Stimulated activated CD8-positive, alpha-beta memory T cell treated with anti-CD3 and anti-CD28 coated beads, Interleukin-15, amount 100 ng/mL, for 48 hours (primary cell): ENCODE data around the gene CDC23.
A peak's percentile ranks its signal among the peaks of the same experiment; 100 is the strongest.
"Not testable (repeated sequence)": the region's sequence is repeated elsewhere in the genome, so short reads cannot be mapped to it uniquely, and the experiment has no call there.

ENCODE experiments used
- DNase-seq, 2 donors: peaks; one replicate each; pipeline ENCODE4 v3.0.0-alpha.2; 2020; ENCODE audit warnings: low read depth in 2 of 2

The CDC23 gene

DNA sequence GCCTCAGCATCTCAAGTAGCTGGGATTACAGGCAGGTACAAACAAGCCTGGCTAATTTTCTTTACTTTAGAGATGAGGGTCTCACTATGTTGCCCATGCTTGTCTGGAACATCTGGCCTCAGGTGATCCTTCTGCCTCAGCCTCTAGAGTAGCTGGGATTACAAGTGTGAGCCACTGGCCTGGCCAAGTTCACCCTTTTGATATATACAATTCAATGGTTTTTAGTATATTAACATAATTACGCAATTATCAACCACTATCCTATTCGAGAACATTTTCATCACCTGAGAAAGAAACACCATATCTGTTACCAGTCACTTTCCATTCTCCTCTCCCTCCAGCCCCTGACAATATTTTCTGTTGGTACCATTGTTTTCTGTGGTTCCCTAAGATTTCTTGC is 3.7 kb upstream of the CDC23 start:
- no peak for DNase-seq

DNA sequence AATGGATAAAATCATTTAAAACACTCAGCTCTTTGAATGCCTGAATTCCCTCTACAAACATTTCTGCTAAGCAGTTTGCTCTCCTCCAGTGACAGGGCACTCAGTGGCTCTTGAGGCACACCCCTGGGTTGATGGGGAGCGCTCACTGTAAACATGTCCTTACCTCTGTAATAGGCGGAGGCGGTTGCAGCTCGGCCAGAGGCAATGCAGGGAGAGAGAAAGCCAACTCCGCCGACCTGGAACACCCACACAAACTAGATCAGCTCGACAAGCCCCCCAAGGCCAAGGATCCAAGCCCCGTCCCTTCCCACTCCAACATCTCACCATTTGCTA is 329 bp downstream of the CDC23 start:
- DNase-seq = no peak

DNA sequence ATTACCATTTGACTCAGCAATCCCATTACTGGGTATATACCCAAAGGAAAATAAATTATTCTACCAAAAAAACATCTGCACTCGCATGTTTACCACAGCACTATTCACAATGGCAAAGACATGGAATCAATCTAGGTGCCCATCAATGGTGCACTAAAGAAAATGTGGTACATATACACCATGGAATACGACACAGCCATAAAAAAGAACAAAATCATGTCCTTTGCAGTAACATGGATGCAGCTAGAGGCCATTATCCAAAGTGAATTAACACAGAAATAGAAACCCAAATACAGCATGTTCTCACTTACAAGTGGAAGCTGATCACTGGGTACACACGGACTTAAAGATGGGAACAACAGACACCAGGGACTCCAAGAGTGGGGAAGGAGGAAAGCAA is 2.1 kb downstream of the CDC23 start:
- no peak for DNase-seq

DNA sequence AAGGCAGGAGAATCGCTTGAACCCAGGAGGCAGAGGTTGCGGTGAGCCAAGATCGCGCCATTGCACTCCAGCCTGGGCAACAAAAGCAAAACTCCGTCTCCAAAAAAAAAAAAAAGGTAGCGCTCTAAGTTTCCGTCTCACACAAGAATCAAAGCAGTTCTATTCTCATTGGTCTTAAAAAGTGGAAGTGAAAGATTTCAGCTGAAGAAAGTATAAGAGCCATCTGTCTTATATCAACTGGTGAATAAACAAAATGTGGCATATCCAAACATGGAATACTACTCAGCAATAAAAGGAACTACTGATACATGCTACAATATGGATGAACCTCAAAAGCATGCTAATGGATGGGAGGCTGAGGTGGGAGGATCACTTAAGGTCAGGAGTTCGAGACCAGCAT is 19.3 kb downstream of the CDC23 start:
- not testable (repeated sequence) for DNase-seq

DNA sequence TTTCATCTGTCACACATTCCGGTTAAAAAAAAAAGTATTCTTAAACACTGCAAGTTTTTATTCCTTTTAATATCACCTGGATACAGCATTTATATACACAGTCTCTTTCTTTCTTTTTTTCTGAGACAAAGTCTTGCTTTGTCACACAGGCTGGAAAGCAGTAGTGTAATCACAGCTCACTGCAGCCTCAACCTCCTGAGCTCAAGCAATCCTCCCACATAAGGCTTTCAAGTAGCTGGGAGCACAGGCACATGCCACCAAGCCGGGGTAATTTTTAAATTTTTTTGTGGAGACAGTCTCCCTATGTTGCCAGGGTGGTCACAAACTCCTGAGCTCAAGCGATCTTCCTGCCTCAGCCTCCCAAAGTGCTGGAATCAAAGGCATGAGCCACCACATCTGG is 20.3 kb downstream of the CDC23 start:
- DNase-seq = no peak

DNA sequence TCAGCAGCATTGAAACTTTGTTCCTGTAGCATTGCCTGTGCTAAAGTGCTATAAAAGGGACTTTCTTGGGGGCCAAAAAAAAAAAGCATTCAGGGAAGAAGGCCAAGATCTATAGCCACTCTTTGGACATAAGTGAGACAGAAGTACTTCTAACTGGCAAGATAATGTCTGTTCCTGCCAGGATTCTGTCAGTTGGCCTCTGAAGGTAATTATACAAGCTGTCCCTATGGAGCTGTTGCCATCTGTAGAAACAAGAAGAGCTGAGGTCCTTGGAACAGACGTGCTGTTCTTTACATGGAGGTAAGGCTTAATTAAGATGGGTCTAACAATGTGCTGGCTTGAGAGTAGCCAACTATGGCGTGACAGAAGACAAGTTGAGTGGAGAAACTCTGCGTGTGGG is 24.5 kb downstream of the CDC23 start:
- no peak for DNase-seq

DNA sequence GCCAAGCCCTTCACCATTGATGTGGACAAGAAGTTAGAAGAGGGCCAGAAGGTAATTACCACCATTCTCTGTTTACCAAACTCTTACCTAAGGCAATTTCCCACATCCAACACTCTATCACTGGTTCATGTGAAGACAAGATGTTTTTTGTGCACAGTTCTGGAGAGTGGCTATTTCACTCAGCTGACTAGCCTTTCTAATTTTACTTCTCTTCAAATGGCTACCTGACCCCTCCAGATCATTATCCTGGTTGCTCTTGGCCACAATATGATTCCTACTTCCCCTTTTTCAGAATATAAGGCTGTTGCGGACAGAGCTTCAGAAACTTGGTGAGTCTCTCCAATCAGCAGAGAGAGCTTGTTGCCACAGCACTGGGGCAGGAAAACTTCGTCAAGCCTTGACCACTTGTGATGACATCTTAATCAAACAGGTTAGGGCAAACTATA is 27.1 kb downstream of the CDC23 start:
- DNase-seq = no peak

DNA sequence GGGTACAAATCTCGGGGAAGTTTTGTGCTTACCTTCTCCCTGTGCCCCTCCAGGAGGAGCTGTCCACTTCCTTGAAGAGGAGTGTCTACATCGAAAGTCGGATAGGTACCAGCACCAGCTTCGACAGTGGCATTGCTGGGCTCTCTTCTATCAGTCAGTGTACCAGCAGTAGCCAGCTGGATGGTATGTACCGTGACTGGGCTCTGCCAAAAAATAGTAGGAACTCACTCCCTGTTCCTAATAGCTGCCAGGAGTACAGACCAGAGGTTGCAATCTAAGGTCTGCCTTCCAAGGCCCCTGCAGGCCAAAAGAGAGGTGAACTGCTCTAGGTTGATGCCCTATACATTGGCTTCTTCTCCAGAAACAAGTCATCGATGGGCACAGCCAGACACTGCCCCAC is 30.3 kb downstream of the CDC23 start:
- no peak for DNase-seq

DNA sequence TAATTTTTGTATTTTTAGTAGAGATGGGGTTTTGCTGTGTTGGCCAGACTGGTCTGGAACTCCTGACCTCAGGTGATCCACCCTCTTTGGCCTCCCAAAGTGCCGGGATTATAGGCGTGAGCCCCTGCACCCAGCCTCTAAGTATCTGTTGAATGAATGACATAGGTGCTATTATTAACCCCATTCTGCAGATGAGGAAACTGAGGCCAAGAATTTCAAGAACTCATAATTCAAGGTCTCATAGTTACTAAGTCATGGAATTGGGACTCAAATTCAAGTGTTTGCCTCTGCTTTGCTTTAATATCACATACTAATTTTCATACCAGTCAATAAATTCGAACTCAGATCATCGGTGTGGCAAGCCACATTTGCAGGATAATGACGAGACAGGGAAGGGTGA is 32.3 kb downstream of the CDC23 start:
- DNase-seq = no peak

DNA sequence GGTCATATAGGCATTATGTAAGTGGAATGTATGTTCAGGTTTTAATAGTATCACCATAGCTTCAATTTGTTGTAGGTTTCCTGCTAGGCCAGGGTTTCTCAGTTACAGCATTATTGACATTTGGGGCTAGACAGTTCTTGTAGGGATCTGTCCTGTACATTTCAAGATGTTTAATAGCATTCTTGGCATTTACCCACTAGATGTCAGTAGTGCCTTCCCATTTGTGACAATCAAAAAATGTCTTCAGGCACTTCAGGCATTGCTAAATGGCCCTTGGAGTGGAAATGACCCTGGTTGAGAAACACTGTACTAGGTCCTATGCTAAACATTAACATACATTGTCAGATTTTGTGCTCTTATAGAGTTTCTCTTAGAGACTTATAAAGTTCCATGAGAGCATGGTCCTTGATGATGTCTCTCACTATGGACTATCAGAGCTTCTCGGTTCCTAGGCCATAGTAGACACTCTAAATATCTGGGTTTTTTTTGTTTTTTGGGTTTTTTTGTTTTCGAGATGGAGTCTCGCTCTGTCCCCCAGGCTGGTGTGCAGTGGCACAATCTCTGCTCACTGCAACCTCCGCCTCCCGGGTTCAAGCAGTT is 32.8 kb downstream of the CDC23 start:
- no peak for DNase-seq

DNA sequence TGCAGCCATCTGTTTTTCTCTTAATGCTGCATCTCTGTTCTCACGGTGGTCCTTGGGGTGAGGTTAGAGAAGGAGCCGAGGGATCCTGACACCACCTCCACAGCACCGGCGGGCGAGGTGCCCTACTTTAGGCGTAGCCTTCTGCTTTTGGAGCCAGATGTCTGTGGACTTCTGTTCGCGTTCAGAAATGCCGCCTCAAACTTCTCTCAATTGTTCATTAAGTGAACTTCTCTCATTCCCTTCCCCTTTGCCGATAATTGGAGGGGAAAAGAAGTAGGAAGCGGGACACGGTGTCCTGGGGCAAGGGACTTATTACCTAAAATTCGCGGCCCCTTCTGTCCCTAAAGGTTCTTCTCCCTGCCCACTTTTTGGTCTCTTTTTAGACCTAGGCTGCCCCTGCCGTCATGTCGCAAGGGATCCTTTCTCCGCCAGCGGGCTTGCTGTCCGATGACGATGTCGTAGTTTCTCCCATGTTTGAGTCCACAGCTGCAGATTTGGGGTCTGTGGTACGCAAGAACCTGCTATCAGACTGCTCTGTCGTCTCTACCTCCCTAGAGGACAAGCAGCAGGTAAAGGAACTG is 33.8 kb downstream of the CDC23 start:
- no peak for DNase-seq

DNA sequence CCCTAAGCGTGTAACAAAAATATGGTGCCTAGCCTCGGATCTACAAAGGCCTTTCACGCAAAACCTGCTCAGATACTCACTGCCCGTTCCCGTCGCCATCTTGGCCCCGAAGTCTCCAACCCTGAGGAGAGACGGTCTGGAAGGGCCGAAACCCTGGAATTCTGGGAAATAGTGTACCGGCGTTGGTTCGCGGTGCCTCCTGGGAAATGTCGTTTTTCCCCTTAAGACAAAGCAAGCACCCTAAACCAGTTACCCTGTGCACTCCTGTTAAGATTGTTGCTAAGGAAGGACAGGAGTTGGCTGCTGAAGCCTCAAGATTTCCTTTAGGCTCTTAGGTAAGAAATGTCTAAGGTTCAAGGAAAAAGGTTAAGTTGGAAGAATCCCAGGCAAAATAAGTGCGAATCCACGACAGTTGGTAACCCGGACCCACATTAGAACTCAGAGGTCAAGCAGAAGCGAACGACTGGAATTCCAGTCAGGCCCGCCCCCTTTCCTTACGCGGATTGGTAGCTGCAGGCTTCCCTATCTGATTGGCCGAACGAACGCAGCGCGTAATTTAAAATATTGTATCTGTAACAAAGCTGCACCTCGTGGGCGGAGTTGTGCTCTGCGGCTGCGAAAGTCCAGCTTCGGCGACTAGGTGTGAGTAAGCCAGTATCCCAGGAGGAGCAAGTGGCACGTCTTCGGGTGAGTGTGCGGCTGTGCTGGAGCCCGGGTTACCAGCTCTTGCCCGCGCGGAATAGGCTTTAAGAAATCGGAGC is 34.4 kb downstream of the CDC23 start, which contains the start of the genes BRD8 and KIF20A:
BRD8 (minus strand) TSS at position 115 of the 761 bp plus-strand sequence; CDS start at position 99, 16 bp downstream.
KIF20A (plus strand) TSS at position 597 of the 761 bp plus-strand sequence. CDS start 569 bp downstream, outside the sequence.
- peak; percentile 86 to 90 for DNase-seq

DNA sequence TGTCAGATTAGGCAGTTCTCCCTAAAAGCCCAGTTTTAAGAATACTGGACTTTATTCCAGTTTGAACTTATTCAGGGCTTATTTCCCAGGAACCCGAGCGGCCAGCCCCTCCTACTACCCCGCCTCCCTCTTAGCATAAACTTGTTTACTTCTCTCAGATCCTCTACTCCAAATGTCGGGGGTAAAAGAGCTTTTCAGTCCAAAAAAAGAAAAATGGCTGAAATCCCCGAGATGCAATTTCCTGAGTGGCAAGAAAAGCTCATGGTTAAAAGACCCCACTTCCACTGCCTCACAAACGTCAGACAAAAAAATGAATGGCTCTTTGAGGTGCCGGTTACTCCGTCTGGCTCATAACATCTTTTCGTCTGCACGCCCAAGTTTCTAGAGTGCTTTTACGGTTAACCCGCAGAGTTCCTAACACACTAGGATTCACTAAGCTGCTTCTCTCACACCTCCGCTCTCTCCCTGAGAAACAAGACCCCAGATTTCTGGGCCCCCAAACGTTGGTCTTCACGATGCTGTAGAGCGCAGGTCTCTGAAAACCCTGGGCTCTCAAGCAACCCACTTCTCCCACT is 35.1 kb downstream of the CDC23 start:
- DNase-seq = no peak

DNA sequence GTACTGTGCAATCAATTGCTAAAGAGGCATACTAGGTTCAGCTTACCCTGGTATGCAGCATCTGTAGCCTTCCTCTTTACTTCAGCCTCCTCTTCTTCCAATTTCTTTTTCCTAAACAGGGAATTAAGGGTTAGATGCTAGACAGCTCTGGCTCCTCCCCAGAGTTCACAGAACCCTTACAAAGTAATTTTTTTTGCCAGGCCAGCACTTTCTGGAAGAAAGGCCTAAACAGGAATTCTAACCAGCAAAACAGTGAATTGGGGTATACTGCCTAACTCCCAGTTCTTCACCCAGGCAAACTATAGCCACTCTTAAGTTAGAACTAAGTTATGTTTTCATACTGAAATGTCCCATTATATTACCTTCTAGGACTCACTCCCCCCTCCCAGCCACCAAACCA is 42.8 kb downstream of the CDC23 start:
- no peak for DNase-seq

DNA sequence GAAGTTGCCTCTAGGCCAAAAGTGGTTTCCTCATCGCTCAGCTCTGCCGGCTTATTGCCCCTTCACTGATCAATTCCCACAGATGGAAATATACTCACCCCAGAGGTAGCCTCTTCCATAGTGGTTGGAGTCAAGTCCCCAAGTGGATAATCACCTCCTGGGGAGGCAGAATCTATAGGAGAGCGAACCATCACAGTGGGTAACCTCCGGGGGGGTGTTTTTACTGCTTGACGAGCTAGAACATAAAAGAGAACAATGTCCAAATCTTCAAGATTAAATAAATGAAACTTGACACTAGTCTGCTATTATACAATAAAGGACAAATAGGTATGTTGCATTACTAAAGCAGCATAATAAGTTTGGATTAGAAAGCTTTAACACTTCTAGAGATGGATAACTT is 44.0 kb downstream of the CDC23 start:
- DNase-seq = no peak

DNA sequence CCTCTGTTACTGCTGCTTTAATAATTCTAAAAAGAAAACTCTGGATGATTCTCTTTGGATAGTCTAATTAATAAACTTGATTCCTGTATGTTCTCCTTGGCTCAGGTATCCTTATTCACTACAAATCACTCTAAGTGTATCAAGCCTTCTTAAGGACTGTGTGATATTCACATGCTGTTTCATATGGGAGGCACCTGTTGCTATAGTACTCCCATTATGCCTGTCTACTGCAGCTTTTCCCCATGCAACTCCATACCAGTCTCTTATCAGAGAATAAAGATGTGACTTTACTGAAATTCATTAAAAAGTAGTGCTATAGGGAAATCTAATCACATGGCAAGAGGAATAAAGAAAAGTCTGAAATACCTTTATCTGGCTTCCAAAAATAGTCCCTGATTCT is 49.4 kb downstream of the CDC23 start:
- no peak for DNase-seq

DNA sequence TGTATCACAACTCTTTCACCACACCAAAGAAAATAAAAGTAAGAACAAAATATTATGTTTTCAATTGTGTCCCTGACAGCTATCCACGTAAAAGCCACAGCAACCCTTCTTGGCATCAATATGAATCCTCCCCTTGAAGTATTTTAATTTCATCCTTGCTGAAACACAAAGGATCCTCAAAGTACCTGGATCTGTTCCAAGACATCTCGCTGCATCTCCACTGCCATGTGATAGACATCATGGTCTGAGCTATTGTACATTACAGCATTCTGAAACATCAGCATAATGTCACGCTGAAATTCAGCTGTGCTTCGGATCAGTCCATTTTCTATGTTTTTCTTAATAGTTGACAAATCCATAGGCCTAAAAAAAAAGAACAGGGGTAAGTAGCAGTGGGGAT is 52.4 kb downstream of the CDC23 start:
- DNase-seq = no peak

DNA sequence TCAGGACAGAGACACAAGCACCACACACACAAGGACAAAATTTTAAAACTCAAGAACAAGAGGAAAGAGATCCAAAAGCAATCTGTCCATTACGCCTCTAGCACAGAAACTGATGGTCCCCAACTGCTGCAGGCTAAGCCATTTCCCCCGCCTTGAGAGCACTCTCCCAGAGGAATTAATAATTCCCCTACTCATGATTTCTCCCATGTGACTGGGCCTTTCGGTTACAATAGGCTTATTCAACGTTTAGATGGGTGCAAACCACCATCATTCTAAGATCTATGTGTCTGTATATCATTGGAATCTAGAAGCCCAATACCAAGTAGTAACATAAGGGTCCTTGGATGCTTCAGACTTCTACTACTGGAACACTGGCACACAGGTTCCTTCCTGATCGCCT is 53.5 kb downstream of the CDC23 start:
- DNase-seq = no peak

DNA sequence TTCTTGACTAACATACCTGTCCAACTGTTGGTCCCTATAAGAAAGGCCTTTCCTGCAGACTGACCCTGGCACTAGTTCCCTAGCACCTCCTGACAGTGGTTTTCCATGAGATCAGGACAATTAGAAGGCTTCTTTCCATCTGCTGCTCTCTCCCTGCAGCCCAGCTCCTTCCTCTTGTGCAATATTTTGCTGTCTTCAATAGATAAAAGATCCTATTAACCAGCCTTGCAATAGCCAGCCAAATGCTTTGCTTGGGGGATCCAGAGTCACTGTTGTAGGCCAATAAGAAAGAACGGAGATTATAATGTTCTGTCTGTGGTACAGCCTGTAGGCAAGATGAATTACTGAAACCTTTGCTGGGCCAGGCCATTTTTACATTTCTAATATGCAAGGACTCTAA is 55.5 kb downstream of the CDC23 start:
- DNase-seq = no peak

DNA sequence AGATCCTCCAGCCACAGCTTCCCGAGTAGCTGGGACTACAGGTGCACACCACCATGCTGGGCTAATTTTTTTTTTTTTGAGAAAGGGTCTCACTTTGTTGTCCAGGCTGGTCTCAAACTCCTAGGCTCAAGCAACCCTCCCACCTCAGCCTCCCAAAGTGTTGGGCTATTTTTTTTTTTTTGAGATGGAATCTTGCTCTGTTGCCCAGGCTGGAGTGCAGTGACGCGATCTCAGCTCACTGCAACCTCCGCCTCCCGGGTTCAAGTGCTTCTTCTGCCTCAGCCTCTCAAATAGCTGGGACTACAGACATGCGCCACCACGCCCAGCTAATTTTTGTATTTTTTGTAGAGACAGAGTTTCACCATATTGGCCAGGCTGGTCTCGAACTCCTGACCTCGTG is 57.1 kb downstream of the CDC23 start:
- DNase-seq = not testable (repeated sequence)

DNA sequence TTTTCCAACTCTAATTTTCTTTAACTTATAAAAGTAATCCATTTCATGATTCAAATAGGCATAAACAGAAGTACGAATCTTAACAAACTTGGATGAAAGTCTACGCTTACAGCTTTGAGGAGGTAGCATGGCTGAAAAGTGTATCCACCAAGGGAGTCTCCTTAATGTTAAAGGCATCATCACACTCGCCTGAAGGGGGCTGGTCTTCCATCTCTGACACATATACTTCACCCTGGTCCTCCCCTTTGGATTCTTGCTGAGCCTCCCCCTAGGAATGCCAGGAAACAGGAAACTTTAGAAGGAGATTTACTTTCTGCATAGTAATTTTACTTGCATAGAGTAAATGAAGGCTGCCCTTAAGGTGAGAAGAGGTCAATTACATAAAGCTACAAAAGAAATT is 63.6 kb downstream of the CDC23 start:
- DNase-seq = no peak

DNA sequence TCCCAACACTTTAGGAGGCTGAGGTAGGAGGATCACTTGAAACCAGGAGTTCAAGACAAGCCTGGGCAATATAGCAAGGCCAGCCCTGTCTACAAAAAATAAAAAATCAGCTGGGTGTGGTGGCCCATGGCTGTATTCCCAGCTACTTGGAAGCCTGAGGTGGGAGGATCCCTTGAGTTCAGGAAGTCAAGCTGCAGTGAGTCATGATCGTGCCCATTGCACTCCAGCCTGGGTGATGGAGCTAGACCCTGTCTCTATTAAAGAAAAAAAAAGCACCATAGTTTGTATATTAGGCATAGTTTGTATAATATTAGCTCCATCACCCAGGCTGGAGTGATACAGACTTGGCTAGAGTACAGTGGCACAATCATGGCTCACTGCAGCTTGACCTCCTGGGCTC is 64.3 kb downstream of the CDC23 start:
- no peak for DNase-seq

DNA sequence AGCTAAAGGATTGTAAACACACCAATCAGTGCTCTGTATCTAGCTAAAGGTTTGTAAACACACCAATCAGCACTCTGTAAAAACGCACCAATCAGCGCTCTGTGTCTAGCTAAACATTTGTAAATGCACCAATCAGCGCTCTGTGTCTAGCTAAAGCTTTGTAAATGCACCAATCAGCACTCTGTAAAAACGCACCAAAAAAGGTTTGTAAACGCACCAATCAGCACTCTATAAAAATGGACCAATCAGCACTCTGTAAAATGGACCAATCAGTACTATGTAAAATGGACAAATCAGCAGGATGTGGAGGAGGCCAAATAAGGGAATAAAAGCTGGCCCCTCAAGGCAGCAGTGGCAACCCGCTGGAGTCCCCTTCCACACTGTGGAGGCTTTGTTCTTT is 69.5 kb downstream of the CDC23 start:
- DNase-seq = not testable (repeated sequence)
